HL-60 (cell line): ENCODE data around the gene FBXO2.

Experiments
- DNase-seq, 2 experiments: peaks; one replicate each; pipeline ENCODE4 v3.0.0-alpha.2; 2010 to 2020; ENCODE audit warnings: low read depth in 1 of 2, low spot score in 1 of 2
- H3K27ac ChIP-seq: fragments of 250-450 bp; sonication (Bioruptor Pico); replicated peaks from 2 replicates; pipeline ENCODE4 v1.5.1; 2020; ENCODE audit warnings: mild to moderate bottlenecking, moderate library complexity
- H3K27me3 ChIP-seq: fragments of 250-450 bp; sonication (Bioruptor Pico); 2 replicates; pipeline ENCODE4 v1.5.1; 2021; ENCODE audit warnings: mild to moderate bottlenecking, moderate library complexity; ENCODE audit not compliant: insufficient read depth, poor library complexity, severe bottlenecking
- H3K4me3 ChIP-seq: replicated peaks from 2 replicates; pipeline ENCODE4 v1.5.1; 2011; ENCODE audit warnings: mild to moderate bottlenecking, control low read depth, low read length; ENCODE audit not compliant: insufficient read depth
- GABPA ChIP-seq: IDR thresholded peaks from 2 replicates; pipeline ENCODE4 v1.6.1; 2012; ENCODE audit warnings: low read depth
- POLR2AphosphoS5 ChIP-seq: IDR thresholded peaks from 2 replicates; pipeline ENCODE4 v1.6.1; 2012; ENCODE audit warnings: low read depth
- REST ChIP-seq: IDR thresholded peaks from 2 replicates; pipeline ENCODE4 v1.6.1; 2012; ENCODE audit warnings: low read depth; ENCODE audit not compliant: insufficient replicate concordance
- SPI1 ChIP-seq: IDR thresholded peaks from 2 replicates; pipeline ENCODE4 v1.6.1; 2012; ENCODE audit warnings: low read depth, mild to moderate bottlenecking, borderline replicate concordance
- TF ChIP-seq, protein P1 (sequence below): IDR thresholded peaks from one replicate; pipeline ENCODE4 v1.5.1; 2011; ENCODE audit warnings: low read length, control low read depth, inconsistent platforms; ENCODE audit not compliant: insufficient read depth

FBXO2 gene

GRCh38 chr1:11657654-11658053, 3.4 kb upstream of the FBXO2 start:
- Histone ChIP-seq H3K27ac (no peak overlapping the region), H3K4me3 (no peak overlapping the region), H3K27me3 (no peaks in the 10 kb centered on the region)
- DNase-seq, result no peak
- TF ChIP-seq, protein P1, sequence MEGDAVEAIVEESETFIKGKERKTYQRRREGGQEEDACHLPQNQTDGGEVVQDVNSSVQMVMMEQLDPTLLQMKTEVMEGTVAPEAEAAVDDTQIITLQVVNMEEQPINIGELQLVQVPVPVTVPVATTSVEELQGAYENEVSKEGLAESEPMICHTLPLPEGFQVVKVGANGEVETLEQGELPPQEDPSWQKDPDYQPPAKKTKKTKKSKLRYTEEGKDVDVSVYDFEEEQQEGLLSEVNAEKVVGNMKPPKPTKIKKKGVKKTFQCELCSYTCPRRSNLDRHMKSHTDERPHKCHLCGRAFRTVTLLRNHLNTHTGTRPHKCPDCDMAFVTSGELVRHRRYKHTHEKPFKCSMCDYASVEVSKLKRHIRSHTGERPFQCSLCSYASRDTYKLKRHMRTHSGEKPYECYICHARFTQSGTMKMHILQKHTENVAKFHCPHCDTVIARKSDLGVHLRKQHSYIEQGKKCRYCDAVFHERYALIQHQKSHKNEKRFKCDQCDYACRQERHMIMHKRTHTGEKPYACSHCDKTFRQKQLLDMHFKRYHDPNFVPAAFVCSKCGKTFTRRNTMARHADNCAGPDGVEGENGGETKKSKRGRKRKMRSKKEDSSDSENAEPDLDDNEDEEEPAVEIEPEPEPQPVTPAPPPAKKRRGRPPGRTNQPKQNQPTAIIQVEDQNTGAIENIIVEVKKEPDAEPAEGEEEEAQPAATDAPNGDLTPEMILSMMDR, result no peak
- TF ChIP-seq POLR2AphosphoS5 (no peak), SPI1 (no peak), GABPA (no peak), REST (no peak)

- H3K27me3 ChIP-seq, result no peaks in the 10 kb centered on the region
- no peak for DNase-seq
- no peak for TF ChIP-seq REST
- TF ChIP-seq POLR2AphosphoS5, result no peak
- TF ChIP-seq, protein P1, result no peak
- TF ChIP-seq SPI1, result no peak
- TF ChIP-seq GABPA, result no peak
- peak overlapping the region; percentile 45 for H3K4me3 ChIP-seq
- no peak overlapping the region for H3K27ac ChIP-seq
Observed at GRCh38 chr1:11654939-11655808, 945 bp upstream of the FBXO2 start.

GRCh38 chr1:11653861-11654136, 430 bp downstream of the FBXO2 start:
- TF ChIP-seq REST (no peak), SPI1 (no peak), GABPA (no peak), POLR2AphosphoS5 (no peak)
- TF ChIP-seq, protein P1, result no peak
- Histone ChIP-seq H3K27me3 (no peaks in the 10 kb centered on the region), H3K4me3 (no peak overlapping the region), H3K27ac (no peak overlapping the region)
- no peak for DNase-seq
